ENCODE results near the gene GPS1.

Gene GPS1

GRCh38 chr17:82009413-82009812 is 42.3 kb upstream of the GPS1 start:
- no peaks in the 10 kb centered on the region for H3K27me3 ChIP-seq (ENCODE audit: insufficient read depth, low read length, poor library complexity)
- H3K4me1 ChIP-seq (ENCODE audit: control insufficient read depth, low read depth, low read length): no peaks in the 10 kb centered on the region
- no peak overlapping the region for H2BK120ac ChIP-seq (ENCODE audit: low read depth, low read length)
- H2BK5ac ChIP-seq (ENCODE audit: low read length): no peak overlapping the region
- no peak overlapping the region for H3K27ac ChIP-seq (ENCODE audit: low read depth, low read length)
- H3K4me2 ChIP-seq (ENCODE audit: low read length): no peak overlapping the region
- no peak overlapping the region for H3K4me3 ChIP-seq (ENCODE audit: low read length)
- no peak overlapping the region for H3K9ac ChIP-seq (ENCODE audit: low read length)
- no peak overlapping the region for H3K23ac ChIP-seq (ENCODE audit: low read length)
- no peak overlapping the region for H4K5ac ChIP-seq (ENCODE audit: low read length)
- H2BK15ac ChIP-seq (replicated peaks; ENCODE audit: low read depth): no peak overlapping the region
- no peak overlapping the region for H2AK5ac ChIP-seq (ENCODE audit: low read length)
- H3K36me3 ChIP-seq (ENCODE audit: control insufficient read depth, insufficient read depth, low read length): no peaks in the 10 kb centered on the region
- peaks cover 2% of the 10 kb centered on the region for H3K79me1 ChIP-seq (ENCODE audit: low read length)
- no peak for DNase-seq
- WGBS (ENCODE audit: extremely low coverage, insufficient coverage, low lambda C conversion rate): no CpG with 5 or more reads among the region's 15 CpGs
- H3K4ac ChIP-seq (ENCODE audit: low read depth, low read length): no peak overlapping the region
- H3K79me2 ChIP-seq (ENCODE audit: control insufficient read depth, insufficient read depth, low read length): no peaks in the 10 kb centered on the region
- no peak overlapping the region for H3K18ac ChIP-seq (ENCODE audit: low read length)
- no peak overlapping the region for H4K8ac ChIP-seq (ENCODE audit: low read depth, low read length)
- no peak overlapping the region for H3K56ac ChIP-seq (ENCODE audit: low read length)

GRCh38 chr17:82010575-82011525 is 40.8 kb upstream of the GPS1 start:
- peaks cover 2% of the 10 kb centered on the region for H3K79me1 ChIP-seq (ENCODE audit: low read length)
- no peaks in the 10 kb centered on the region for H3K27me3 ChIP-seq (ENCODE audit: insufficient read depth, low read length, poor library complexity)
- DNase-seq: no peak
- no peak overlapping the region for H3K4ac ChIP-seq (ENCODE audit: low read depth, low read length)
- WGBS (ENCODE audit: extremely low coverage, insufficient coverage, low lambda C conversion rate): no CpG with 5 or more reads among the region's 39 CpGs
- no peak overlapping the region for H2BK120ac ChIP-seq (ENCODE audit: low read depth, low read length)
- no peak overlapping the region for H2AK5ac ChIP-seq (ENCODE audit: low read length)
- H2BK15ac ChIP-seq (replicated peaks; ENCODE audit: low read depth): no peak overlapping the region
- H4K8ac ChIP-seq (ENCODE audit: low read depth, low read length): no peak overlapping the region
- no peak overlapping the region for H3K56ac ChIP-seq (ENCODE audit: low read length)
- no peak overlapping the region for H3K4me3 ChIP-seq (ENCODE audit: low read length)
- H2BK5ac ChIP-seq (ENCODE audit: low read length): no peak overlapping the region
- H3K36me3 ChIP-seq (ENCODE audit: control insufficient read depth, insufficient read depth, low read length): no peaks in the 10 kb centered on the region
- no peak overlapping the region for H3K27ac ChIP-seq (ENCODE audit: low read depth, low read length)
- H3K23ac ChIP-seq (ENCODE audit: low read length): no peak overlapping the region
- H3K79me2 ChIP-seq (ENCODE audit: control insufficient read depth, insufficient read depth, low read length): no peaks in the 10 kb centered on the region
- H3K4me1 ChIP-seq (ENCODE audit: control insufficient read depth, low read depth, low read length): no peaks in the 10 kb centered on the region
- H3K4me2 ChIP-seq (ENCODE audit: low read length): no peak overlapping the region
- H3K9ac ChIP-seq (ENCODE audit: low read length): no peak overlapping the region
- no peak overlapping the region for H4K5ac ChIP-seq (ENCODE audit: low read length)
- H3K18ac ChIP-seq (ENCODE audit: low read length): no peak overlapping the region

GRCh38 chr17:82011617-82012187 is 40.0 kb upstream of the GPS1 start:
- no peaks in the 10 kb centered on the region for H3K4me1 ChIP-seq (ENCODE audit: control insufficient read depth, low read depth, low read length)
- WGBS (ENCODE audit: extremely low coverage, insufficient coverage, low lambda C conversion rate): no CpG with 5 or more reads among the region's 19 CpGs
- no peak overlapping the region for H3K4me3 ChIP-seq (ENCODE audit: low read length)
- H3K9ac ChIP-seq (ENCODE audit: low read length): no peak overlapping the region
- no peaks in the 10 kb centered on the region for H3K27me3 ChIP-seq (ENCODE audit: insufficient read depth, low read length, poor library complexity)
- no peaks in the 10 kb centered on the region for H3K79me2 ChIP-seq (ENCODE audit: control insufficient read depth, insufficient read depth, low read length)
- no peak overlapping the region for H4K8ac ChIP-seq (ENCODE audit: low read depth, low read length)
- no peak overlapping the region for H3K27ac ChIP-seq (ENCODE audit: low read depth, low read length)
- no peaks in the 10 kb centered on the region for H3K79me1 ChIP-seq (ENCODE audit: low read length)
- no peak overlapping the region for H3K23ac ChIP-seq (ENCODE audit: low read length)
- no peak overlapping the region for H3K4me2 ChIP-seq (ENCODE audit: low read length)
- H2BK120ac ChIP-seq (ENCODE audit: low read depth, low read length): no peak overlapping the region
- no peaks in the 10 kb centered on the region for H3K36me3 ChIP-seq (ENCODE audit: control insufficient read depth, insufficient read depth, low read length)
- DNase-seq: no peak
- H3K56ac ChIP-seq (ENCODE audit: low read length): no peak overlapping the region
- H2BK15ac ChIP-seq (replicated peaks; ENCODE audit: low read depth): no peak overlapping the region
- no peak overlapping the region for H2AK5ac ChIP-seq (ENCODE audit: low read length)
- H4K5ac ChIP-seq (ENCODE audit: low read length): no peak overlapping the region
- H3K4ac ChIP-seq (ENCODE audit: low read depth, low read length): no peak overlapping the region
- no peak overlapping the region for H2BK5ac ChIP-seq (ENCODE audit: low read length)
- no peak overlapping the region for H3K18ac ChIP-seq (ENCODE audit: low read length)

GRCh38 chr17:82012261-82012639 is 39.4 kb upstream of the GPS1 start:
- no peak overlapping the region for H3K4me3 ChIP-seq (ENCODE audit: low read length)
- H2BK120ac ChIP-seq (ENCODE audit: low read depth, low read length): no peak overlapping the region
- H2BK5ac ChIP-seq (ENCODE audit: low read length): no peak overlapping the region
- no peaks in the 10 kb centered on the region for H3K4me1 ChIP-seq (ENCODE audit: control insufficient read depth, low read depth, low read length)
- peak overlapping the region; percentile 53 for H3K27ac ChIP-seq (ENCODE audit: low read depth, low read length)
- no peak overlapping the region for H2AK5ac ChIP-seq (ENCODE audit: low read length)
- no peaks in the 10 kb centered on the region for H3K79me1 ChIP-seq (ENCODE audit: low read length)
- H3K4ac ChIP-seq (ENCODE audit: low read depth, low read length): no peak overlapping the region
- no peak for DNase-seq
- no peak overlapping the region for H2BK15ac ChIP-seq (replicated peaks; ENCODE audit: low read depth)
- H3K4me2 ChIP-seq (ENCODE audit: low read length): no peak overlapping the region
- H3K18ac ChIP-seq (ENCODE audit: low read length): no peak overlapping the region
- no peaks in the 10 kb centered on the region for H3K79me2 ChIP-seq (ENCODE audit: control insufficient read depth, insufficient read depth, low read length)
- H3K23ac ChIP-seq (ENCODE audit: low read length): no peak overlapping the region
- WGBS (ENCODE audit: extremely low coverage, insufficient coverage, low lambda C conversion rate): no CpG with 5 or more reads among the region's 20 CpGs
- H4K8ac ChIP-seq (ENCODE audit: low read depth, low read length): no peak overlapping the region
- H3K56ac ChIP-seq (ENCODE audit: low read length): no peak overlapping the region
- H3K36me3 ChIP-seq (ENCODE audit: control insufficient read depth, insufficient read depth, low read length): no peaks in the 10 kb centered on the region
- no peaks in the 10 kb centered on the region for H3K27me3 ChIP-seq (ENCODE audit: insufficient read depth, low read length, poor library complexity)
- no peak overlapping the region for H3K9ac ChIP-seq (ENCODE audit: low read length)
- H4K5ac ChIP-seq (ENCODE audit: low read length): no peak overlapping the region

GRCh38 chr17:82012640-82013295 is 38.9 kb upstream of the GPS1 start:
- Histone ChIP-seq H3K56ac (ENCODE audit: low read length) (no peak overlapping the region), H2BK15ac (replicated peaks; ENCODE audit: low read depth) (no peak overlapping the region), H4K8ac (ENCODE audit: low read depth, low read length) (no peak overlapping the region), H3K79me2 (ENCODE audit: control insufficient read depth, insufficient read depth, low read length) (no peaks in the 10 kb centered on the region), H2AK5ac (ENCODE audit: low read length) (no peak overlapping the region), H3K36me3 (ENCODE audit: control insufficient read depth, insufficient read depth, low read length) (no peaks in the 10 kb centered on the region), H3K4ac (ENCODE audit: low read depth, low read length) (no peak overlapping the region), H3K79me1 (ENCODE audit: low read length) (no peaks in the 10 kb centered on the region), H4K5ac (ENCODE audit: low read length) (no peak overlapping the region), H3K4me2 (ENCODE audit: low read length) (no peak overlapping the region), H2BK120ac (ENCODE audit: low read depth, low read length) (no peak overlapping the region), H3K23ac (ENCODE audit: low read length) (no peak overlapping the region), H3K27ac (ENCODE audit: low read depth, low read length) (peak overlapping the region; percentile 53), H3K4me1 (ENCODE audit: control insufficient read depth, low read depth, low read length) (no peaks in the 10 kb centered on the region), H3K4me3 (ENCODE audit: low read length) (no peak overlapping the region), H3K18ac (ENCODE audit: low read length) (no peak overlapping the region), H3K27me3 (ENCODE audit: insufficient read depth, low read length, poor library complexity) (no peaks in the 10 kb centered on the region), H3K9ac (ENCODE audit: low read length) (no peak overlapping the region), H2BK5ac (ENCODE audit: low read length) (no peak overlapping the region)
- DNase-seq: peak; percentile 48
- WGBS (ENCODE audit: extremely low coverage, insufficient coverage, low lambda C conversion rate): no CpG with 5 or more reads among the region's 19 CpGs
